Heart left ventricle (tissue), 13 donors: ENCODE measurements around the gene MYLK4.

Experiments
- POLR2A ChIP-seq, 2 donors: fragments of 450-650 bp; IDR thresholded peaks; one replicate each; pipeline ENCODE4 v1.6.1; 2017; ENCODE audit warnings: antibody characterized with exemption in 2 of 2, mild to moderate bottlenecking in 2 of 2, moderate library complexity in 2 of 2
- TF ChIP-seq, protein P1 (sequence below), 12 donors: fragments of 200-600 bp; sonication (generic) in 4 of 12; IDR thresholded peaks; one replicate each; pipeline versions ENCODE4 v1.5.0 to v1.8.0; 2018 to 2022; ENCODE audit warnings: antibody characterized with exemption in 12 of 12, mild to moderate bottlenecking in 5 of 12
- donor health status: ischemic (EF 13 %, LVEDD 7.1; RV severe dilation, severe dysfunction).
- donor health status: DM: no; HTN: yes; CAD: no.
- donor health status: DM: no; HTN: no; CAD: no.
- donor health status: ischemic (EF 25% LVEDD 6.9; RV normal size, moderate dysfunction).
- donor health status: ischemic (EF 25% LVEDD 5.7; RV mildly dilated, moderate dysfunction).
- donor health status: ischemic (EF 35%, LVEDD 5.7; RV mildly dilated, moderate dysfunction).
- donor health status: nonischemic (EF 11% LVEDD 7.7; RV severe dilation, severe dysfunction).
- donor health status: DM: yes; HTN: yes; CAD: no.
- donor health status: PGD.
- donor health status: ischemic (EF 29% LVEDD 5.4; RV normal size, mild dysfunction).
- donor health status: nonischemic (EF 23%, LVEDD 6.1; RV moderate dilation, normal function).

DNA sequence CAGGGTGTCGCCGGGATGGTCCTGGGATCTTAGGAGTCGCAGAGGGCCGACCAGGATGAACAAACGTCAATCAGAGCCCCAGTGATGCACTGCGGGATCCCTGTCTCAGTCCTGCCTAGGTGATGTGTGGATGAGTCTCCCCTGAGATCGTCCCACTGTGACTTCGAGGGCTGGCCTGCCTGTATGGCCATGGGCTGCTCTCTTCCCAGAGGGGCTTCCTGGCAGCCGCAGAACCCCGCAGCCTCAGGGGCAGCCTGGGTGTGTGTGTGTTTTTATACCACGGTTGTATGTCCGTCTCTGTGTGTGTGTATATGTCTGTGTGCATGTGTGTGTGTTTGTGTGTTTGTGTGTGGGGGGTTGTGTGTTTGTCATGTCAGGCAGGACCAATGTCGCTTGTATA, 111.6 kb downstream of the MYLK4 start:
- TF ChIP-seq, protein P1, sequence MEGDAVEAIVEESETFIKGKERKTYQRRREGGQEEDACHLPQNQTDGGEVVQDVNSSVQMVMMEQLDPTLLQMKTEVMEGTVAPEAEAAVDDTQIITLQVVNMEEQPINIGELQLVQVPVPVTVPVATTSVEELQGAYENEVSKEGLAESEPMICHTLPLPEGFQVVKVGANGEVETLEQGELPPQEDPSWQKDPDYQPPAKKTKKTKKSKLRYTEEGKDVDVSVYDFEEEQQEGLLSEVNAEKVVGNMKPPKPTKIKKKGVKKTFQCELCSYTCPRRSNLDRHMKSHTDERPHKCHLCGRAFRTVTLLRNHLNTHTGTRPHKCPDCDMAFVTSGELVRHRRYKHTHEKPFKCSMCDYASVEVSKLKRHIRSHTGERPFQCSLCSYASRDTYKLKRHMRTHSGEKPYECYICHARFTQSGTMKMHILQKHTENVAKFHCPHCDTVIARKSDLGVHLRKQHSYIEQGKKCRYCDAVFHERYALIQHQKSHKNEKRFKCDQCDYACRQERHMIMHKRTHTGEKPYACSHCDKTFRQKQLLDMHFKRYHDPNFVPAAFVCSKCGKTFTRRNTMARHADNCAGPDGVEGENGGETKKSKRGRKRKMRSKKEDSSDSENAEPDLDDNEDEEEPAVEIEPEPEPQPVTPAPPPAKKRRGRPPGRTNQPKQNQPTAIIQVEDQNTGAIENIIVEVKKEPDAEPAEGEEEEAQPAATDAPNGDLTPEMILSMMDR (IDR thresholded peaks at IDR 0.05): no peak
- no peak for TF ChIP-seq POLR2A (IDR thresholded peaks at IDR 0.05)
